GF-D8 (cell line): ENCODE results near the gene FAHD2A.
A peak's percentile ranks its signal among the peaks of the same experiment; 100 is the strongest.
"Not testable (repeated sequence)": the region's sequence is repeated elsewhere in the genome, so short reads cannot be mapped to it uniquely, and the experiment has no call there.

ENCODE experiments used
- DNase-seq: peaks from one replicate; lab custom pipeline; 2025; lab: John Stamatoyannopoulos, UW

The FAHD2A gene

GRCh38 chr2:95402370-95403203 lies at the start of gene FAHD2A:
TSS of gene FAHD2A (plus strand) at chr2:95402708. CDS start at chr2:95405559, 2,851 bp downstream.
- DNase-seq: peak; percentile 60

- DNase-seq: no peak
Measured at GRCh38 chr2:95353055-95353575, 49.4 kb upstream of the FAHD2A start.

- DNase-seq: no peak
Measured at GRCh38 chr2:95353613-95354468, 48.7 kb upstream of the FAHD2A start.

GRCh38 chr2:95354469-95354901 lies 48.0 kb upstream of the FAHD2A start:
- DNase-seq: no peak

GRCh38 chr2:95354925-95355324 lies 47.6 kb upstream of the FAHD2A start:
- DNase-seq: no peak

GRCh38 chr2:95355486-95355885 lies 47.0 kb upstream of the FAHD2A start:
- not testable (repeated sequence) for DNase-seq

GRCh38 chr2:95356821-95357700 lies 45.4 kb upstream of the FAHD2A start:
- DNase-seq: no peak

GRCh38 chr2:95357717-95358280 lies 44.7 kb upstream of the FAHD2A start:
- DNase-seq: no peak

- no peak for DNase-seq
Measured at GRCh38 chr2:95359031-95359430, 43.5 kb upstream of the FAHD2A start.

- DNase-seq: no peak
Measured at GRCh38 chr2:95359501-95359930, 43.0 kb upstream of the FAHD2A start.

GRCh38 chr2:95361216-95361980 lies 41.1 kb upstream of the FAHD2A start:
- no peak for DNase-seq

- DNase-seq: no peak
Measured at GRCh38 chr2:95362486-95362885, 40.0 kb upstream of the FAHD2A start.

GRCh38 chr2:95366514-95366913 lies 36.0 kb upstream of the FAHD2A start:
- no peak for DNase-seq

- no peak for DNase-seq
Measured at GRCh38 chr2:95372216-95372829, 30.2 kb upstream of the FAHD2A start.

- no peak for DNase-seq
Measured at GRCh38 chr2:95372845-95373244, 29.7 kb upstream of the FAHD2A start.

- no peak for DNase-seq
Measured at GRCh38 chr2:95374029-95374428, 28.5 kb upstream of the FAHD2A start.

- no peak for DNase-seq
Measured at GRCh38 chr2:95374451-95374920, 28.0 kb upstream of the FAHD2A start.

GRCh38 chr2:95374921-95375471 lies 27.5 kb upstream of the FAHD2A start:
- DNase-seq: no peak

GRCh38 chr2:95375532-95376150 lies 26.9 kb upstream of the FAHD2A start:
- no peak for DNase-seq
